SKM-1 treated with dmso at 0.1 percent for 144 hours (cell line): ENCODE data around the gene PHF2.

Experiments
- DNase-seq: peaks from one replicate; lab custom pipeline; 2025; ENCODE audit not compliant: unreplicated experiment; lab: John Stamatoyannopoulos, UW

The PHF2 gene

DNA sequence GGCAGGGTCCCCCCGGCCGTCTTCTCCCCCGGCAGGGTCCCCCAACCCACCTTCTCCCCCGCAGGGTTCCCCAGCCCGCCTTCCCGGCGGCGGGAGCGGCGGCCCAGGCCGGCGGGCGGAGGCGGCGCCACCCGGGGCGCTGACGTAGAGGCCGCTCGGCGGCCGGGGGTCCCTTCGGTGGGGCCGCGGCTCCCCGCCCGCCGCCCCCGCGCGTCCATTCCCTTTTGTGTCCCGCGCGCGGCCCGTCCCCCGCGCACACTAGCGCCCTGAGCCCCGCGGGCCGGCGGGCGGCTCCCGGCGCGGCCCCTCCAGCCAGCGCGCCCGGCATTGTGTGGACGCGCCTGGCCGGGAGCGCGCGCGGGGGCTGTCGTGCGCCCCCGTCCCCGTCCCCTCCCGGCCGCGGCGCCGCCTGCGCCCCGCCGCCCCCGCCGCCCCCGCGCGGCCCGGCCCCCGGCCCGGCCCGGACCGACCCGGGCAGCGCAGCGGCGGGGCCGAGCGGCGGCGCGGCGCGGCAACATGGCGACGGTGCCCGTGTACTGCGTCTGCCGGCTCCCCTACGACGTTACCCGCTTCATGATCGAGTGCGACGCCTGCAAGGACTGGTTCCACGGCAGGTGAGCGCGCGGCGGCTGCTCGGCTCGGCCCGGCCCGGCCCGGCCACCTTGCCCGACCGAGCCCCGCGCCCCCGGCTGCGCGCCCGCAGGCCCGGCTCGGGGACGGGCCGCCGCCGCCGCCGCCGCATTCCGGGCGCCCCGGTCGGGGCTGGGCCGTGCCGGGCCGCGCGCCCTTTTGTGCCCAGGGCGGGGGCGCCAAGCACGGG, at the start of gene PHF2:
TSS of gene PHF2 (plus strand) at position 327 of the 820 bp plus-strand sequence. CDS start at position 517, 190 bp downstream.
- no peak for DNase-seq

DNA sequence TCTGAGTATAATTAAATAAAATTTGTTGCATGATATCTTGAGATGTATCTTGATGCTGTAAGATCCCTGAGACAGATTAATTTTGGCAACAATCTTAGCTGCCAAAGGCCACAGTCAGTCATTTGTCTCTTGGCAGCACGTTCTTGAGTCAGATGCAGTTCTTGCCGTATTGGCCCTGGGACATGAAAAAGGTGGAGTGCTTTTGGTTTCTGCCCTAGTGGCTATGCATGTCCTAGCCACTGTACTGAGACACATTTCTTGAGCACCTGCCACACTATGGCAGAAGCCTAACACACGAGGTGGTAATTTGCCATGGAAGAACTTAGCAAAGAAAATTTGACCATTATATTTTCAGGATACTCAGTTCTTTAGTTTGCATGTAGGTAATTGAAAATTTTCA, 45.0 kb upstream of the PHF2 start:
- DNase-seq: no peak

DNA sequence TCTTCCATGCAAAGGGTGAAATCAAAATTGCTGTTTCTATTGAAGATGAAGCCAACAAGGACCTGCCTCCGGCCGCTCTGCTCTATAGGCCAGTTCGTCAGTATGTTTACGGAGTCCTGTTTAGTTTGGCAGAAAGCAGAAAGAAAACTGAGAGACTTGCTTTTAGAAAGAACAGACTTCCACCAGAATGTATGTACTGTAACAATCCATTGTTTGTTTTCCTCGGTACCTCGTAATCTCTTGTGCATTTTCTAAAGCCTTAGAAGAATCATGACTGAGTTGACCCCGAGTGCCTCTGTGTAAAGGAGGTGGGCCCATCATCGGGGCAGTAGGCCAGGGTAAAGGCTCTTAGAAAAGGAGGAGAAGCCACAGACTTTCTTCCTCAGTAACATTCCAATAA, 44.2 kb upstream of the PHF2 start:
- DNase-seq: no peak

DNA sequence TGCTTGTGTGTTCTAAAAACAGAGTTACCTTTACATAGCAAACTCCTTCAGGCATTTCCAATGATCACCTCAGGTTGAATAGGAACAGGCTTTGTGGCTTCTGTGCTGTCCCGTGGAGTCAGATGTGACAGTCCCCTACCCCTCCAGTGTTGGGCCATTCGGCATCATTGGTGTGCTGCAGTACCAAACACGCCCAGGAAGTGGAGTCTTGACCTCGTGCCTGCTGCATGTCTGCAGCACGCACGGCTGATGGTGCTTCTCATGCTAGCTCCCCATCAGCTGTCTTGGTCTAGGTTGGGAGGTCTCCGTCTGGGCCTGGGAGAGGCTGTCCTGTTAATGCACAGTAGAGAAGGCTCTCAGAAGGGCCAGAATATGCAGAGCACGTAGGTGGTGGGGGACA, 42.5 kb upstream of the PHF2 start:
- no peak for DNase-seq

DNA sequence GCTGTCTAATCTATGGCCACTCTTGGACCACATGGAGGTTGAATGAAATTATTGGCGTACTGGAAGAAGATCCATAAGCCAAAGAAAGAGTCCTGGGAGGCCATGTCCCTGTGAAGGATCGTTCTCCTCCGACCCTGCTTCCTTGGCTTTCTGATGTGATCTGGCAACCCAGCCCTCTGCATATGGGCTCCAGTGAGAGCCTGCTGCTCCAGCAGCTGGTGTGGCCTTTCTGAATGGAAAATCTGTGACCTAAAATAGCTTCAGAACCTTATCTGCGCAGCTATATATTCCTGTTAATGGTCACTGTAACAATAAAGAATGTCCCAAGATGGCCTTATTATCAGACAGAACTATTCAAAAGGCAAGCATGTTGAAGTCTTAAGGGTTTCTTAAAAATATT, 40.2 kb upstream of the PHF2 start:
- no peak for DNase-seq

DNA sequence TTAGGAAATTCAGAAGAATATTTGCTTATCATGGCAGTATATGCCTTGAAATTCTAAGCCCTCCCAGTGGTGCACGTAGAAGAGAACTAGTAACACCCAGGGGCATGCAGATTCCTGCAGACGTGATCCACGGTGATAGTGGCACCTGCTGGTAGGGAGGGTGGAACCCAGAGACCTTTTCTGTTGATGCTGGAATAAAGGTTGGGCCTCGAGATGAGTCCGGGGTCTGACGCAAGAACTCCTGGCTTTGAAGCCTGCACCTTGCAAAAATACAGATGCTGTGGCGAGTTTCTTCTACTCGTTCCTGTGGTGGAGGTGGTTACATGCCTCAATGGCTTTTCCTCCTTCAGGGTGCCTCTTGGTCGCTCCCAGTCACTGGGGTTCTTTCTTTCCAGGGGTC, 39.5 kb upstream of the PHF2 start:
- no peak for DNase-seq

DNA sequence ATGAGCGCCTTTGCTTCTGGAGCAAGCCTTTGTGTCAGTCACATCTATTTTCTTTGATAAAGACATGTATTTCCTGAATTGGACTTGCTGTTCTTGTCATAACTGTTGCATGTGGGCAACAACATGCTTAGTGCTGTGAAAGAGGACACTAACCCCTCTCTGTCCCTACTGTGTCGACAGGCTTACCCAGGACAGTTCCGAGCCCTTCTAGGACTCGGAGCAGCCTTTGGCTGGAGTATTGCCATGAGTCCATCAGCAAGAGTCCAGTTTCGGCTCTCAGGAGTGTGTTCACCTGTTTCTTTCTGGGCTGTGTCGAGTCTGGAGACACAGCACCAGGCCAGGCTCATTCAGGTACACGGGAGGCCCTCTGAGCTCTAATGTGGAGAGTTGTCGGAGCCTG, 36.1 kb upstream of the PHF2 start:
- DNase-seq: no peak

DNA sequence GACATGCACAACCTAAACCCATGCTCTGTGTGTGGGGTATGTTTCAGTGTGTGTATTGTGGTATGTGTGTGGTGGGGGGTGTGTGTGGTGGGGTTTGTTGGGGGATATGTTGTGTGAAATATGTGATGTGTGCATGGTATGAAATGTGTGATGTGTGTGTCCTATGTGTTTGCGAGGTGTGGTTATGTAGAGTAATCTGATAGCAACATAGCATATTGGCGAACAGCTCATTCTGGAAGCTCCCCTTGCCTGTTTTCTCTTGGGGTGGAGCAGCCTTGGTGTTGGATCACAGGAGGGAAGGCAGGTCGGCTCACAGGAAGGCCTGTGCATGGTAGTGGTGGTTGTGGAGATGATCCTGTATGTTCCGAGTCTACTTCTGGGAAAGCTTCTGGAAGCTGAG, 35.4 kb upstream of the PHF2 start:
- no peak for DNase-seq

DNA sequence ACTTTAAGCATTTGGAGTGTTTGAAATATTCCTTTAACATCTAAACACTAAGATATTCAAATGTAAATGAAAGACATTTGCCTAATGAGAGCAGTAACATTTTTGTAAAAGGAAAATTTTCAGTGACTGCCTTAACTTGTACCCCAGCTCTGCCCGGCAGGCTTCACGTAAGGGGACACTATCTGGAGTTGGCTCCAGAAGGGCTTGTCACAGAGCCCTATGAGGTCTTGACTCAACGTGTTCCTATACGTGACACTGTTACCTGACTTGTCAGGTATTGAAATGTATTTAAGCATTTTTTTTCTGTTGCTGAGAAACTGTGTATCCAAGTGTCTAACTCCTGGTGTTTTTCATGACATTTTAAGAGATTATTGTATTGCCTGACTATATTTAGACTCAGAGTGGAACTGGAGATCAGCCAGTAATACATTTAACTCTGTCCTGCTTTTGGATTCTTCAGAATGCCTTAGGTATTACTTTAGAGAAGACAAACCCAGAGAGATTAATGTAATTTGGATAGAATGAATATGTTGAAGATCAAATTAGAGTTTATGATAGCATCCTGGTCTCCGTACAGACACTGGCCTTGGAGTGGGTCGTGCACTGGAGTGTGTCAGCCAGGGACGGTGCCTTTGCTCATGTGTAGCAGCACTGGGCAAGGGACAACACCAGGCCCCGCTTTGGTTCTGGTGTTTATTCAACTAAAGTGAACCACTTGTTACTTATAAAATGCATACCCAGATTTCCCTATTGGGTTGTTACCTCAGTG, 34.6 kb upstream of the PHF2 start:
- DNase-seq: no peak

DNA sequence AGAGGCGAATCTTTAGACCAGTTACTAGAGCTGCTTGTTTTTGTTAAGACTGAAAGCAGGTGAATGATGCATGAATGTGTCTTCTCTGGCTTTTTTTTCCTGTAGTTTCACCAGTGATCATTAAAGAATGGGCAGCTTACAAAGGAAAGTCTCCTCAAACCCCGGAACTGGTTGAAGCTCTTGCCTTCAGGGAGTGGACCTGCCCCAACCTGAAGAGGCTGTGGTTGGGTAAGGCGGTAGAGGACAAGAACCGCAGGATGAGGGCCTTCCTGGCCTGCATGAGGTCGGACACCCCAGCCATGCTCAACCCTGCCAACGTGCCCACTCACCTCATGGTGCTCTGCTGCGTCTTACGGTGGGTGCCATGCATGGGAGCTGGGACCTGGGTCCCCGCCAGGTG, 33.3 kb upstream of the PHF2 start:
- DNase-seq: no peak

DNA sequence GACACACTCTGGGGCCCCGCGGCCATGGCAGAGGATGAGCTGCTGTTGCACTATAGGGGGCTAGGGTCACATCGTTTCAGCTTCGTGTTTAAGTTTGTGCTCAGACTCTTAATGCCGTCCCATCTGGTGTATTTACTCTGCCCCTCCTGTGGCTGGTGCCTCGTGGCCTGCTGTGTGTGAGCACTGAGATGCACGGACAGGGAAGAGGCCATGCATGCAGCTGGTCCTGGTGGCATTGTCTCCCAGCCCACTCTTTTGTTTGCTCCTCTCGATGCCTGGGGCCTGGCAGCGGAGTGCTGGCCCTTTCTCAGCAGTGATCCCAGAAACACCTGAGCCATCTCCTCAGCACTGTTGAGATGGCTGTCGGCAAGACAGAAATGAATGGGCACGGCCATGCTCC, 30.0 kb upstream of the PHF2 start:
- no peak for DNase-seq

DNA sequence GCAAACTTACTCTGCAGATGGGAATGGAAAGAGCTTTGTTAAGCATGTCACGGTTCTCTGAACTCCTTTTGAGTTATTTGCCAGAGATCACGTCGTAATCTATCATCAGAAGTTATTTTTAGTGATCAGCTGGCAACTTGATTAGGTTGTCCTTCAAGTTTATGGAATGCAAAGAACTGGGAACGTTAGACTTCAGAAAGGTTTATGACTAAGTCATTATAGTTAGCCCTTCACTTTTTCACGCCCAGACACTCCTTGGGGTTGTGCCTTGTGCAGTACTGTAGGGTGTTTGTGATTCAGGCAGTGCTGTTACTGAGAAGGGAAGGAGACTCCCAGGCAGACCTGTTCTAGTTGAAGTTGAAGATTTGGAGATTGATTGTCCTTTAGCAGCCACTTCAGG, 26.8 kb upstream of the PHF2 start:
- DNase-seq: no peak

DNA sequence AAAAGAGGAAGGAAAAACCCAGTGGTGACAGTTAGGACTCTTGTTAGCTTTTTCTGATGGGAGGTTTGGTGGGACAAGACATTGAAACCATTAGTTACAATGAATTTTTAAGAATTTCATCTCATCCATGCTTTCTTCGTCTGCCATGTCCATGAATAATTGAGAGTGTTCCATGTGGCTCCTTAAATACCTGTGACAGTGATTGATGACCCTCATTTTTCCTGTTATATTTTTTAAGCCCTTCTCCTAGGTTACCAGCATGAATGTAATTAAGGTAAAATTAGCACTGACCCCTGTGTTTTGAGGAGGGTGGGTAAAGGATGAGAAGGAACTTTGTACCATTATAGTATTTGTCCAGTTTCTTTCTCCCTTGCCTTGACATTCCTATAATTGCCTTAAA, 23.5 kb upstream of the PHF2 start:
- DNase-seq: no peak

DNA sequence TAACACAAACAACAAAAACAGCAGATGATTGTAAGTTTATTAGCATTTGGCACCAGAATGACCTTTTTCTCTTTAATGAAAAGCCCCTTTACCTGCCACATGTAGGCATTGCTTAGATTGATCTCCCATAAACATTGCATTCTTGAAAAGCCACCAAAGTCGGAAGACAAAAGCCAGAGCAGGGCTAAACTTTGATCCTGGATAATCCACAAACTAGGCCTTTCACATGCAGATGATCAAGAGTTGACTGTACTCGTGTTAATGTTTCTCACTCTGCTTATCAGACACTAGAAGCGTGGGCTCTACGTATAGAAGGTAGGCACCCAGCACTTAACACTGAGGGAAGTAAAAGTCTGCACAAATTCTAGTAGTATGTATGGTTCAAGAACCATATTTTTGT, 21.0 kb upstream of the PHF2 start:
- no peak for DNase-seq

DNA sequence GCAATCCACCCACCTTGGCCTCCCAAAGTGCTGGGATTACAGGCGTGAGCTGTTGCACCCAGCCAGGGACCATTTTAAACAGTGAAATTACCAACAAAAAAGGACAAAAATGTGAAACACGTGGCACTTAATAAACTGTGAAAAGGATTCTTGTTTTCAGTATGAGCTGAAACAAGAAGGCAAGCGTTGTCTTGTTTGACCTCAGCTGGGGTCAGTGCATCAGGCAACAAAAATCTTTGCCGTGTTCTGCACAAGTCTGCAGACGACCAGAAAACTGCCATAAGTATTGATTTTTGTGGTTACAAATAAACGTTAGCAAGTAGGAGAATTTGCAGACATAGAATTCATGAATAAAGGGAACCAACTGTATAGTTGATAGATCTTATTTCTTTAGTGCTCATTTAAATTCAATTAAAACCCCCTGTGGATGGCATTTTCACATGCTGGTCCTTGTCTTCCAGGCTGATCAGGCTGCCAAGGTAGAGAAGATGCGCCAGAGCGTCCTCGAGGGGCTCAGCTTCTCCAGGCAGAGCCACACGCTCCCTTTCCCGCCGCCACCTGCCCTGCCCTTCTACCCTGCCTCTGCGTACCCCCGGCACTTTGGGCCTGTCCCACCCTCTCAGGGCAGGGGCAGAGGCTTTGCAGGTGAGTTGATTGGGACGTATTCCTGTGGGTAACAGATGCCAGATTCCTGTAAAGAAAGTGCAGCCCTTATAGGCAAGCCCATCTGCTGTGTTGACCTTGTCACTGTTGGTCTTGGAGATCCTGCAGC, 18.8 kb upstream of the PHF2 start:
- no peak for DNase-seq

DNA sequence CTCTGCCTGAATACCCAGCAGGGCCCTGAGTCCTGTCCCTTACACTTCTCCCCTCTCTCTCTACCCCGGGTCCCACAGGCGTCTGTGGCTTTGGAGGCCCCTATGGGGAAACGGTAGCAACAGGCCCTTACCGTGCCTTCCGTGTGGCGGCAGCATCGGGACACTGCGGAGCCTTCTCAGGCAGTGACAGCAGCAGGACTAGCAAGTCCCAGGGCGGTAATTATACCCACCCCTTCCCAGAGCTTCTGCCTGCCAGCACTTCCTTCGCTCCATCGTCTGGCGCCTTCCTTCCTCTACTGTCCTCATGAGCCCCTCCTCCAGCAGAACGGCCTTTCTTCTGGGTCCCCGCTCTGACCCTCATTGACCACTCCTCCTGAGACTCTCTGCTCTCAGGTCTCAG, 17.9 kb upstream of the PHF2 start:
- no peak for DNase-seq

DNA sequence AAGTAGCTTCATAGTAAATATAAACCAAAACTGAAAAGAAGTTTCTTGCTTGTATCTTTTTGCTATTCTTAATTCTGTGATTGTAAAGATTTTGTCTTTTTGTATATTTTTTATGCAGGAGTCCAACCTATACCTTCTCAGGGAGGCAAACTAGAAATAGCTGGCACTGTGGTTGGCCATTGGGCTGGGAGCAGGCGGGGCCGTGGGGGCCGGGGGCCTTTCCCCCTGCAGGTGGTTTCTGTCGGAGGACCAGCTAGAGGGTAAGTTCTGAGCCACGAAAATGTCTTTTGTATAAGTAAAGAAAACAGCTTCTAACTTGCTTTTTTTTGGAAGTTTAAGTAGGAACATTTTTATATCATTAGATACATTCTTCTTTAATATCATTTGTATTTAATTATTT, 15.4 kb upstream of the PHF2 start:
- DNase-seq: no peak

DNA sequence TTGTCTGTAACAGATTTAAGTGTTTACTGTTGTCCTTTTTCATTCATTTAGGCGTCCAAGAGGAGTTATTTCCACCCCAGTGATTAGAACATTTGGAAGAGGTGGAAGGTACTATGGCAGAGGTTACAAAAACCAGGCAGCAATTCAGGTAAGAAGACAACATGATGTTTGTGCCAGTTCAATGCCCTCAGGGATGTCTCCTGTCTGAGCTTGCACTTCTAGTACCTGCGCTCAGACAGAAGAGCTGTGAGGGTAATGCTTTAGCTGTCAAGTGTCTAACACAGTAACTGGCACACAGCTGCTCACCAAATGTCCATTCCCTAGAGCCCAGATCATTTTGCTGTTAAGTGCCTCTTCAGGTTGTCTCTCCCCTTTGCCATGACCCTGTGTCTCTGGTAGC, 14.2 kb upstream of the PHF2 start:
- DNase-seq: no peak

DNA sequence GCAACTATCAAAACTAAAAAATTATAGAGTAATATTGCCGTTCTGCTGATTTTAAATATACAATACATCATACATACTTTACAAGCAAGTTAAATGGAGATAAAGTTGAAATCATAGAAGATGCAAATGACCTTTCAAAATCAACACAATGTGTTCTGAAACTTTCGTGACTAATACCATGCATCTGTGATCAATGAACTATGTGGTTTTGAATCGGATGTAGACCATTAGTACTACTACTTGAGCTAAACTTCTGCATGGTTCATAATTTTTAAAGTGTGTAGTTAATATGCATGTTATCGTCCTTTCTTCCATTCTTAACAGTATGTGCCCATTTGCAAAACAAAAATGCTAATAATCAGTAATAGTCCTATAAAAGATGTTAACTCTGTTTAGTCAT, 11.3 kb upstream of the PHF2 start:
- DNase-seq: no peak

DNA sequence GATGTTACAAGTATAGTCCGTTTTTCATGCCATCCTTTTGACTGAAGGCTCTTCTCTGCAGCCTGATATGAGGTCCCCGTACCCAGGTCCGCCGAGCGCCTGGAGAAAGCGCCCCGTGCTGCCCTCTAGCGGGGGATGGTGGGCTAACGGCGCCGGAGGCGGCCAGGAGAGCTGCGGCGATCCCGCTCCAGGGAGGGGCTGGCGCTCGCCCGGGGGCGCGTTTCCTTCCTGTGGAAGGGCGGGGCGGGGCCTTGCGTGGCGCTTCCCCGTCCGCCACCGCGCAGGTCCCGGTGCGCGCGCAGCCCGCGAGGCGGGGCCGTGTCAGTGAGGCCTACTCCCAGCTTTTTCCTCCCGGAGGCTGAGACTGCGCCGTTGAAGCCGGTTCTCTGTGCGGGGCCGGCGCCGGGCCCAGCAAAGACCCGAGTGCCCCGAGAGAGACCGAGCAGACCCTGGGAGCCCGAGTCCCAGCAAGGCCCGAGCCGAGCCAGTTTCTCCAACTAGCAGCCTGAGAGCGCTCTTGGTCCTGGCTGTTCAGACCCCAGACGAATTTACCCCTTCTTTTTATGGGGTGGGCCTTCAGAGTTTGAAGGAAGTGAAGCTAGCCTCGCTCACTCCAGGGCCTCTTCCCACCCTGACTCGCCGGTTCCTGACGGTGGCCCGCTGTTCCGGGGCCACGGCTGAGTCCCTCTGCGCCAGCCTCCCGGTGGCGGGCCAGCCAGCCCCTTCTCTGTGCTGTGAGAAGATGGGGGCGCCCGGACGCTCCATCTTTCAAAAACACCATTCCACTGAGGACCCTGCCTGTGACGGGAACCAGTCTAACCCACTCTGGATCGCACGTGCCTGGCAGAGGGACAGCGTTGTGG, 9.7 kb upstream of the PHF2 start:
- peak; percentile 88 for DNase-seq
